Natural killer cell (primary cell): ENCODE results near the gene ZNF316. TPM values are rescaled to one million over a fixed set of nuclear protein-coding genes. Genes with fewer than 3 reads are reported as not detected.

Experiments
- ATAC-seq, 3 donors: fragments of 150-1000 bp in 2 of 3; fragments of 200-7000 bp in 1 of 3; cut with Tn5 transposase; 1 replicate in 1 of 3; 2 replicates in 2 of 3; pipeline ENCODE4 v1.10.0; 2021; ENCODE audit warnings: mild to moderate bottlenecking in 2 of 3, moderate library complexity in 2 of 3
- DNase-seq, 2 donors: peaks; one replicate each; pipeline versions ENCODE4 v3.0.0 to v3.0.0-alpha.2; 2013 to 2021; ENCODE audit warnings: mixed read lengths in 1 of 2
- H3K27ac ChIP-seq: one replicate; pipeline ENCODE4 v1.5.1; 2013; ENCODE audit warnings: mild to moderate bottlenecking, low read length
- H3K27me3 ChIP-seq: one replicate; pipeline ENCODE4 v1.6.1; 2013; ENCODE audit warnings: low read length; ENCODE audit not compliant: control insufficient read depth, insufficient read depth
- H3K36me3 ChIP-seq: one replicate; pipeline ENCODE4 v1.6.1; 2013; ENCODE audit warnings: low read length; ENCODE audit not compliant: control insufficient read depth, insufficient read depth
- H3K4me1 ChIP-seq: one replicate; pipeline ENCODE4 v1.6.1; 2013; ENCODE audit warnings: low read length; ENCODE audit not compliant: control insufficient read depth, insufficient read depth
- H3K4me3 ChIP-seq: one replicate; pipeline ENCODE4 v1.5.1; 2013; ENCODE audit warnings: low read length
- H3K9me3 ChIP-seq: one replicate; pipeline ENCODE4 v1.6.1; 2013; ENCODE audit warnings: low read length; ENCODE audit not compliant: control insufficient read depth, insufficient read depth
- H3K27ac Mint-ChIP-seq, 2 donors: one replicate each; pipeline ENCODE4 v1.8.0; 2022; ENCODE audit warnings: mild to moderate bottlenecking in 2 of 2, mixed read lengths in 2 of 2, moderate library complexity in 1 of 2
- H3K27me3 Mint-ChIP-seq, 2 donors: one replicate each; pipeline ENCODE4 v1.8.0; 2022; ENCODE audit warnings: low read depth in 2 of 2, mixed read lengths in 2 of 2
- H3K36me3 Mint-ChIP-seq: one replicate; pipeline ENCODE4 v1.8.0; 2022; ENCODE audit warnings: mixed read lengths
- H3K4me1 Mint-ChIP-seq, 2 donors: one replicate each; pipeline ENCODE4 v1.8.0; 2022; ENCODE audit warnings: mixed read lengths in 2 of 2
- H3K4me3 Mint-ChIP-seq: one replicate; pipeline ENCODE4 v1.8.0; 2022; ENCODE audit warnings: mild to moderate bottlenecking, moderate library complexity, mixed read lengths
- H3K9me3 Mint-ChIP-seq, 2 donors: one replicate each; pipeline ENCODE4 v1.8.0; 2022; ENCODE audit warnings: mixed read lengths in 2 of 2
- WGBS: methylation state at CpG from one replicate; pipeline ENCODE4 v1.1.7; 2013; ENCODE audit warnings: missing lambda C conversion rate; ENCODE audit not compliant: insufficient coverage; 5-methylcytosine and 5-hydroxymethylcytosine counted together
- intact Hi-C: fragments of 100-400 bp; cut with micrococcal nuclease; formaldehyde crosslinking; loops from one replicate; pipeline ENCODE4 v1.14.2; 2022
- total RNA-seq, 4 donors: library from RNA; stranded (reverse); fragments of 120-200 nt in 1 of 4; gene quantifications; one replicate each; pipeline versions ENCODE4 v1.2.3 to v1.2.4, GENCODE V29; 2013 to 2022
- TF ChIP-seq, protein P1 (sequence below): fragments of 200-600 bp; IDR thresholded peaks from one replicate; pipeline ENCODE4 v1.8.0; 2022; ENCODE audit warnings: antibody characterized with exemption

Gene ZNF316
- total RNA-seq, 3 donors from 2014 or later (not counting 1 experiment from before 2014, with no cell fraction given): 46.2 to 59.6 (median 49.5) TPM

DNA sequence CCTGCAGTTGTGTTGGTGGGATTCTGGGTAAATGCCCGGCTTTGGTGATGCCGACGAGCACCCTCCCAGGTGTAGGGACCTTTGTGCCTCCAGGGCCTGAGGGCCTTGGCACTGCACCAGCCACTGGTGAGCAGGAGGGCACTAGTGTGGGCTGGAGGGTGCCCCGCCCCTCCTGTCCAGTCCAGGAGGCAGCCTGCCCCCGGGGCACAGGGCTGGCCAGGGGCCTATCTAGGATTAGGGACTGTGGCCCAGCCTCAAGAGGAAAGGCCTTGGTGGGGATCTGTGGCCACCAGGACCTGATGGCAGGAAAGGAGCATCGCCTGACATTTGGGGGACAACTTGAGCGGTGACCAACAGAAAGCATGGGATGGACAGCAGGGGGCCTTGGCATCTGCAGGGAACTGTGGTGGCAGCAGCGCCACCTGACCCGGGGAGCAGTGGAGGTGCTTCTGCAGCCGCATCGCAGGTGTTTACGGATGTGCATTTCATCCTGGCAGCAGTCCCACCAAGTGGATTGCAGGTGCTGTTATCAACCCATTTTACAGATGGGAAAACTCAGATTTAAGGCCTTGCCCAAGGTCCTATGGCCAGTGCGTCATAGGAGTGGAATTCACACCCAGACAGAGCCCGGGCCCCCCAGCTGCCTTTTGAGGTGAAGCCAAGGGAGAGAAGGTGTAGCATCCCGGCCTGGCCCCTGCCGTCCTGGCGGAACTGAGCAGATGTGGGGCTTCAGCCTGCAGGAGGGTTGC lies 11.1 kb downstream of the ZNF316 start:
- H3K27ac Mint-ChIP-seq: no peak overlapping the region
- H3K36me3 Mint-ChIP-seq: no peaks in the 10 kb centered on the region
- Histone ChIP-seq H3K27ac (no peak overlapping the region), H3K27me3 (no peaks in the 10 kb centered on the region), H3K4me3 (no peak overlapping the region), H3K36me3 (peaks cover 39% of the 10 kb centered on the region), H3K9me3 (no peaks in the 10 kb centered on the region), H3K4me1 (no peaks in the 10 kb centered on the region)
- intact Hi-C loops: no loop called here
- H3K27me3 Mint-ChIP-seq: no peaks in the 10 kb centered on the region
- ATAC-seq (no peak), DNase-seq (no peak)
- no peak overlapping the region for H3K4me3 Mint-ChIP-seq
- TF ChIP-seq, protein P1, sequence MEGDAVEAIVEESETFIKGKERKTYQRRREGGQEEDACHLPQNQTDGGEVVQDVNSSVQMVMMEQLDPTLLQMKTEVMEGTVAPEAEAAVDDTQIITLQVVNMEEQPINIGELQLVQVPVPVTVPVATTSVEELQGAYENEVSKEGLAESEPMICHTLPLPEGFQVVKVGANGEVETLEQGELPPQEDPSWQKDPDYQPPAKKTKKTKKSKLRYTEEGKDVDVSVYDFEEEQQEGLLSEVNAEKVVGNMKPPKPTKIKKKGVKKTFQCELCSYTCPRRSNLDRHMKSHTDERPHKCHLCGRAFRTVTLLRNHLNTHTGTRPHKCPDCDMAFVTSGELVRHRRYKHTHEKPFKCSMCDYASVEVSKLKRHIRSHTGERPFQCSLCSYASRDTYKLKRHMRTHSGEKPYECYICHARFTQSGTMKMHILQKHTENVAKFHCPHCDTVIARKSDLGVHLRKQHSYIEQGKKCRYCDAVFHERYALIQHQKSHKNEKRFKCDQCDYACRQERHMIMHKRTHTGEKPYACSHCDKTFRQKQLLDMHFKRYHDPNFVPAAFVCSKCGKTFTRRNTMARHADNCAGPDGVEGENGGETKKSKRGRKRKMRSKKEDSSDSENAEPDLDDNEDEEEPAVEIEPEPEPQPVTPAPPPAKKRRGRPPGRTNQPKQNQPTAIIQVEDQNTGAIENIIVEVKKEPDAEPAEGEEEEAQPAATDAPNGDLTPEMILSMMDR: no peak
- WGBS: 91% methylated on average over 17 of the region's 17 CpGs
- H3K4me1 Mint-ChIP-seq: no peaks in the 10 kb centered on the region
- no peaks in the 10 kb centered on the region for H3K9me3 Mint-ChIP-seq

GRCh38 chr7:6648815-6649104 lies 11.6 kb downstream of the ZNF316 start:
- H3K27ac ChIP-seq: no peak overlapping the region
- H3K4me3 ChIP-seq: no peak overlapping the region
- H3K36me3 ChIP-seq: peaks cover 34% of the 10 kb centered on the region
- TF ChIP-seq, protein P1: no peak
- no peaks in the 10 kb centered on the region for H3K4me1 Mint-ChIP-seq
- H3K27me3 ChIP-seq: no peaks in the 10 kb centered on the region
- intact Hi-C loops: no loop called here
- no peaks in the 10 kb centered on the region for H3K27me3 Mint-ChIP-seq
- no peak overlapping the region for H3K4me3 Mint-ChIP-seq
- no peak overlapping the region for H3K27ac Mint-ChIP-seq
- DNase-seq (no peak), ATAC-seq (no peak)
- no peaks in the 10 kb centered on the region for H3K36me3 Mint-ChIP-seq
- no peaks in the 10 kb centered on the region for H3K9me3 ChIP-seq
- H3K4me1 ChIP-seq: no peaks in the 10 kb centered on the region
- no peaks in the 10 kb centered on the region for H3K9me3 Mint-ChIP-seq
- WGBS: 98% methylated on average over 5 of the region's 5 CpGs

GRCh38 chr7:6649241-6649961 lies 12.3 kb downstream of the ZNF316 start:
- no peak for DNase-seq
- Mint-ChIP-seq H3K27ac (no peak overlapping the region), H3K27me3 (no peaks in the 10 kb centered on the region), H3K4me1 (no peaks in the 10 kb centered on the region), H3K36me3 (no peaks in the 10 kb centered on the region), H3K9me3 (no peaks in the 10 kb centered on the region), H3K4me3 (no peak overlapping the region)
- Histone ChIP-seq H3K4me3 (no peak overlapping the region), H3K9me3 (no peaks in the 10 kb centered on the region), H3K36me3 (peaks cover 28% of the 10 kb centered on the region), H3K27me3 (no peaks in the 10 kb centered on the region), H3K27ac (no peak overlapping the region), H3K4me1 (no peaks in the 10 kb centered on the region)
- intact Hi-C loops: no loop called here
- 90% methylated on average over 13 of the region's 13 CpGs for WGBS
- TF ChIP-seq, protein P1: no peak
- ATAC-seq: no peak
